Skeletal muscle tissue (tissue), 4 donors: ENCODE measurements around the gene RBM39. TPM values are rescaled to one million over a fixed set of nuclear protein-coding genes. Genes with fewer than 3 reads are reported as not detected.

ENCODE experiments used
- H3K27ac ChIP-seq: one replicate; pipeline ENCODE4 v1.7.0; 2013; ENCODE audit warnings: mild to moderate bottlenecking, low read depth, low read length, inconsistent platforms
- H3K27me3 ChIP-seq, 3 donors: one replicate each; pipeline ENCODE4 v1.7.0; 2013; ENCODE audit warnings: low read length in 3 of 3; ENCODE audit not compliant: control insufficient read depth in 3 of 3, insufficient read depth in 3 of 3
- H3K36me3 ChIP-seq, 3 donors: one replicate each; pipeline ENCODE4 v1.7.0; 2013; ENCODE audit warnings: low read length in 3 of 3; ENCODE audit not compliant: control insufficient read depth in 3 of 3, insufficient read depth in 3 of 3
- H3K4me1 ChIP-seq, 3 donors: one replicate each; pipeline ENCODE4 v1.7.0; 2013; ENCODE audit warnings: low read length in 3 of 3, mild to moderate bottlenecking in 3 of 3; ENCODE audit not compliant: control insufficient read depth in 3 of 3, insufficient read depth in 3 of 3
- H3K4me3 ChIP-seq, 3 donors: one replicate each; pipeline ENCODE4 v1.7.0; 2013; ENCODE audit warnings: low read length in 3 of 3
- H3K9ac ChIP-seq, 3 donors: one replicate each; pipeline ENCODE4 v1.7.0; 2013; ENCODE audit warnings: low read length in 3 of 3, mild to moderate bottlenecking in 3 of 3, moderate library complexity in 2 of 3, low read depth in 1 of 3
- H3K9me3 ChIP-seq, 3 donors: one replicate each; pipeline ENCODE4 v1.7.0; 2013; ENCODE audit warnings: low read length in 3 of 3; ENCODE audit not compliant: control insufficient read depth in 3 of 3
- total RNA-seq: library from RNA; depleted of rRNA; stranded (reverse); fragments of >200 nt; gene quantifications from one replicate; pipeline ENCODE4 v1.2.3, GENCODE V29; 2014
- donor health status: Osteomylitis.

The RBM39 gene
- total RNA-seq, 1 donor from 2014 or later, result 407 TPM

DNA sequence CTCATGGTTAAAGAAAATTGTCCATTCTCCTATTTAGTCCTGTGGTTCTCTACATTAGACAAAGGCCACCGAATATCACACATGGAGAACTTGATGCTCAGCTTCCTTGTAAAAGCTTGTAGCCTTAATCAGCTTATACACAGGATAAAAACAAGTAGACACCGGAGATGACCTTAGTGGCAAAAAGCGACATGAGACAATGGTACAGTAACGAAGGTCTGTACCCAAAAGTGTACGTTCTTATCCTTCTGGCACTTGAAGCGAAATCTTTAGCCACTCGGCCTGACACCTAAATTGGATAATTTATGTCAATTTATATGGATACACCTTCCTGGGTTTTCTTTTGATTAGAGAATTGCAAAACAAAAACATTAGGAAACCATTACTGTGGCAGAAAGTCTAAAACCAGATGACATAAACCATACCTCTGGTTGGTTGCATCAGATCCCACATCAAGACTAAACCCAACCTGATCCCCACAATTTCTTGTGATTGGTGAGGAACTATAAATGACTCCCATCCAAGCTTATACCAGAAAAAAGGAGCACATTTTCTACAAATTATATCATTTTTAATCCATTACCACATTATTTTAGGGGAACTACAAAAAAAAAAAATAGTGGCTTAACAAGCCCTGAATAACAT lies 6.1 kb downstream of the RBM39 start:
- H3K27me3 ChIP-seq, result no peaks in the 10 kb centered on the region
- peaks cover 29 to 55% (median 52%) of the 10 kb centered on the region in 3 donors for H3K4me1 ChIP-seq
- H3K9ac ChIP-seq, result no peak overlapping the region
- H3K9me3 ChIP-seq, result no peaks in the 10 kb centered on the region
- peaks cover 44 to 72% (median 68%) of the 10 kb centered on the region in 3 donors for H3K36me3 ChIP-seq
- H3K4me3 ChIP-seq, result peak overlapping the region in 1 of 3 donors; percentile 19
- no peak overlapping the region for H3K27ac ChIP-seq

DNA sequence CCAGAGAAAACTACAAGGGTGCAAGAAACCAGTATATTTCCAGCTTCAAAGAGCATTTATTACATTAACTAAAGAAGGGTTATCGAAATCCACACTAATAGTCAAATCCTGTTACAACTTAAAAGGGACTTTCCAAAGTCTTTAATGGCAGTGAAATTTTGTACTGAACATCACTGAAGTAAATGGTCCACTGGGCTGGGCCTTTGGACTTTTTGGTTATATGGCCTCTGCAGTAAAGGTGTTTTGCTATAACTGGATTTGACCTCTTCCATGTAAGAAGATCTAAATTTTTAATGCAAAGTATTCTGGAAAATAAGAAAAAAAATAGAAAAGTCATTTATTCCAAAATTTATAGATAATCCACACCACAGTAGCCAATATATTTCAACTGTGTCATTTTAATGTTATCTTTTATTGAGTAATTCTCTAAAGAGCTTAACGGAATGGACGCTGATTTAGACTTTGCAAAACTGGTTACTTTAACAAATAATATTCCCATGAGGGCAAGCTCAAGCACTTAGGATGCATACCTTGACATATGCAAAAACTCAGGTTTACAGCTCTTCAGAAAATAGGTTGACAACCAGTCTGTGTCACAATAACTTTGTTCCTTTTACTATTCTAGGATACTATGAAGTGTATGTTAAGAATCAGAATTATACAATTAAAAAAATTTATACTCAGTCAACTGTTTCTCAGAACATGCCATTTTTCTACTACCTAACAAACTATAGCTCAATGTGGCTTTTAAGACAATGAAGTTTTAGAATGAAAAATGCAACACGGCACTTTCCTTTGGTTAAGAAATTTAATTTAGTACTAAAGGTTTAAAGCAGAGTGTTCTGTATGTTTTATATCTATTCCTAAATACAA lies 7.0 kb downstream of the RBM39 start:
- H3K4me1 ChIP-seq, result peaks cover 25 to 50% (median 47%) of the 10 kb centered on the region in 3 donors
- no peaks in the 10 kb centered on the region for H3K9me3 ChIP-seq
- H3K27ac ChIP-seq, result no peak overlapping the region
- peaks cover 44 to 71% (median 69%) of the 10 kb centered on the region in 3 donors for H3K36me3 ChIP-seq
- H3K9ac ChIP-seq, result no peak overlapping the region
- H3K27me3 ChIP-seq, result no peaks in the 10 kb centered on the region
- no peak overlapping the region for H3K4me3 ChIP-seq

DNA sequence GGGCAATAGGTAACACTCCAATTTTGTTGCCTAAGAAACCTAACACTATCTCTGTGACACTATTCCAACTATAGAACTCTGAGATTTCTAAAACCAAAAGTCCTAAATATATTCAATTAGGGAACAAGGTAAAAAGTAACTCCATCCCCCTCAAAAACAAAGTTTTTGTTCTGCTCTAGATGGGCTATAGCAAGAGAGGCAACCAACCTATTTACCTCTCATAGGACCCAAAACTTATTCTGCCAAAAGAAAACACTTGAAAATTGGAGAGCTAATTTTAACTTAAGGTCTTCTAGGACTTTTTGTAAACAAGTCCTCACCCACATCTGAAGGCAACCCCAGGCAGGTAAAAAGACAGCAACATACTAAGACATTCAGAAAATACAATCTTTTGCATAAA lies 7.7 kb downstream of the RBM39 start:
- H3K4me3 ChIP-seq, result no peak overlapping the region
- H3K4me1 ChIP-seq, result peaks cover 24 to 45% (median 41%) of the 10 kb centered on the region in 3 donors
- no peak overlapping the region for H3K27ac ChIP-seq
- H3K9me3 ChIP-seq, result no peaks in the 10 kb centered on the region
- no peak overlapping the region for H3K9ac ChIP-seq
- H3K36me3 ChIP-seq, result peaks cover 42 to 71% (median 70%) of the 10 kb centered on the region in 3 donors
- no peaks in the 10 kb centered on the region for H3K27me3 ChIP-seq

DNA sequence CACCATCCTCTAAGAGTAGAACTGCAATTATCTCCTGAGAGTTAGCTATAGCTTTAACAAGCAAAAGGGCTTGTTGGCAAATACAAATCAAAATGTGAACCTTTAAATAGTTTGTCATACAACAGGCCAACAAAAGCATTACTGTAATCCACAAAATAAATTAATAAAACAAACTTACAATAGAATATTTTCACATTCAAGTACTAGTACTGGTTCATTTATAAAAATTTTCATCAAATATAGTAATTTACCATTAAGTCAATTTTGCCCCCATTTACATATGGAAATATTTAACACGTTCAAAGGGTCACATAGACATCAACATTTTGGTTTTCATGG lies 9.4 kb downstream of the RBM39 start:
- H3K36me3 ChIP-seq, result peaks cover 44 to 70% (median 69%) of the 10 kb centered on the region in 3 donors
- peaks cover 16 to 35% (median 28%) of the 10 kb centered on the region in 3 donors for H3K4me1 ChIP-seq
- H3K27ac ChIP-seq, result no peak overlapping the region

DNA sequence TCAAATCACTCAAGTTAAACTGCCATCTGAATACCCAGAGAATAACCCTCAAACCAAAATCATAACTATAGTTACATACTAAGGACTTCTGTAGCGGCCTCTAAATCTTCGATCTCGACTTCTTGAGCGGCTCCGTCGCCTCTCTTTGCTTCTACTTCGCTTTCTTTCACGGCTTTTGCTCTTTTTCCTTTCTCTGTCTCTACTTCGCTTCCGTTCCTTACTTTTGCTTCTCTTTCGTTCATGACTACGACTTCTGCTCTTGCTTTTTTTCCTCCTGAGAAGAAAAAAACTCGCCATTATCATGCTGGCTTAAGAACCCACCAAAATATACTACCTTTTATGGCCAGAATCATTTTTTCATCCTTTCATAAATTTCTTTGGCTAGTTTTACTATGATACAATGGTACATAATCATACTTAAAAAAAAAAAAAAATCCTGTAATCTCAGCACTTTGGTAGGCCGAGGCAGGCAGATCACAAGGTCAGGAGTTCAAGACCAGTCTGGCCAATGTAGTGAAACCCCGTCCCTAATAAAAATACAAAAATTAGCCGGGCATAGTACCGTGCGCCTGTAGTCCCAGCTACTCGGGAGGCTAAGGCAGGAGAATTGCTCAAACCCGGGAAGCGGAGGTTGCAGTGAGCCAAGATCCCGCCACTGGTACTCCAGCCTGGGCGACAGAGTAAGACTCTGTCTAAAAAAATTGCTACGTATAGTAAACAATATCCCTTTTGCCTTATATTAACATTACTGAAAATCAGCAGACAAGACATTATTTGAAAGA lies 10.0 kb downstream of the RBM39 start:
- Histone ChIP-seq H3K4me3 (no peak overlapping the region), H3K36me3 (peaks cover 46 to 72% (median 66%) of the 10 kb centered on the region in 3 donors), H3K27me3 (no peaks in the 10 kb centered on the region), H3K9ac (no peak overlapping the region), H3K27ac (no peak overlapping the region), H3K9me3 (no peaks in the 10 kb centered on the region), H3K4me1 (peaks cover 16 to 35% (median 28%) of the 10 kb centered on the region in 3 donors)

More for the DNA sequence above, 9.4 kb downstream of the RBM39 start:
- H3K27me3 ChIP-seq, result no peaks in the 10 kb centered on the region
- H3K9me3 ChIP-seq, result no peaks in the 10 kb centered on the region
- no peak overlapping the region for H3K9ac ChIP-seq
- no peak overlapping the region for H3K4me3 ChIP-seq

DNA sequence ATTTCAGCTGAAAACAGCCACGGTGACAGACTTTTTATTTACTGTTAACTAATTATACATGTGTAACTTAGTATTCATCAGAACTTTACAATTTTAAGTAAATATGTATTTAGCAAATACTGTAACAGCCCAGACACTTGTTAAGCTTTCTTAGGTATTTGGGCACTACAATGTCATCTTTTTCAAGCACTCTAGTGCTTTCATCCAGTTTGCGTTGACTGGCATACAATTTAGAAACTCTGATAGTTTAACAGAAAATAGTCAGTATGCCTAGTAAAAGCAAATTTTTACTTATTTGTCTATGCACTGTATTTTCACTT lies 10.6 kb downstream of the RBM39 start:
- Histone ChIP-seq H3K36me3 (peaks cover 49 to 74% (median 70%) of the 10 kb centered on the region in 3 donors), H3K4me3 (no peak overlapping the region), H3K9ac (no peak overlapping the region), H3K9me3 (no peaks in the 10 kb centered on the region), H3K27me3 (no peaks in the 10 kb centered on the region), H3K4me1 (peaks cover 15 to 33% (median 27%) of the 10 kb centered on the region in 3 donors), H3K27ac (no peak overlapping the region)

DNA sequence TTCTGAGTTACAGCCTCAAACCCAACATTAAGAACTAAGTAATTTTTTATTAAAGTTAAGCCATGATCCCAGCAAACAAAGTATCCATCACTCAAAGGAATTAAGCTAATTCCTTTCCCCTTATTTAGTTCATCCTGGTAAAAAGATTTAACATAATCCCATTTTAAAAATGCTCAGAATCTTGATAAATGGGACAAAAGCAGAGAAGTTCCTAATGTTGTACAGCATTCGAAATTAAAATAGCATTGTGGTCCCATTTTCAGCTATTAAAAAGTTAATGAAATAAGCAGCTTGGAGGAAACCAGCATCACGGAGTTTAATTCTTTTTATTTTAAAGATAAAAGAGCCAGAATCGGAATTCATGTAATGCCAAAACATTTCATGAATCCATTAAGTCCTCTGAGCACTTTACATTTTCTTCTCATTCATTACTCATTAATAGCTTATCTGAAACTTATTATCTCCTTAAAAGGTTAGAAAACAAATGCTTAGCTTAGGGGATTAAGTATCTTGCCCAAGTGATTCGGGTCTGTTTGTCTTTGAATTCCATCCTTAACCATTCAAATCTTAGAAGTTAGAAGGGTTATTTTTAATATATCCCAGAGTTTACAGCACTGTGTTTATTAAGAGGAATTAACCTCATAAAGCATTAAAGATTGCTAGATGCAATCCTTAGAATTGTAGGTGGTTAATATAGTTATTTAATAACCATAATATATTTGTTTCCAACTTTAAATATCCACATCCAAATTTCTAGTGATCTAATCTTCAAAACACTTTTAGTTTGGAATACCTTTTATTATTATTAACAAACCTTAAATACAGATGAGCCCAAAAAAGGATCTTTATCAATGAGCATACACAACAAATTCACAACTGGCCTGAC lies 11.2 kb downstream of the RBM39 start:
- Histone ChIP-seq H3K9ac (no peak overlapping the region), H3K36me3 (peaks cover 55 to 76% (median 70%) of the 10 kb centered on the region in 3 donors), H3K9me3 (no peaks in the 10 kb centered on the region), H3K4me1 (peaks cover 13 to 27% (median 21%) of the 10 kb centered on the region in 3 donors), H3K27ac (no peak overlapping the region), H3K4me3 (no peak overlapping the region), H3K27me3 (no peaks in the 10 kb centered on the region)

DNA sequence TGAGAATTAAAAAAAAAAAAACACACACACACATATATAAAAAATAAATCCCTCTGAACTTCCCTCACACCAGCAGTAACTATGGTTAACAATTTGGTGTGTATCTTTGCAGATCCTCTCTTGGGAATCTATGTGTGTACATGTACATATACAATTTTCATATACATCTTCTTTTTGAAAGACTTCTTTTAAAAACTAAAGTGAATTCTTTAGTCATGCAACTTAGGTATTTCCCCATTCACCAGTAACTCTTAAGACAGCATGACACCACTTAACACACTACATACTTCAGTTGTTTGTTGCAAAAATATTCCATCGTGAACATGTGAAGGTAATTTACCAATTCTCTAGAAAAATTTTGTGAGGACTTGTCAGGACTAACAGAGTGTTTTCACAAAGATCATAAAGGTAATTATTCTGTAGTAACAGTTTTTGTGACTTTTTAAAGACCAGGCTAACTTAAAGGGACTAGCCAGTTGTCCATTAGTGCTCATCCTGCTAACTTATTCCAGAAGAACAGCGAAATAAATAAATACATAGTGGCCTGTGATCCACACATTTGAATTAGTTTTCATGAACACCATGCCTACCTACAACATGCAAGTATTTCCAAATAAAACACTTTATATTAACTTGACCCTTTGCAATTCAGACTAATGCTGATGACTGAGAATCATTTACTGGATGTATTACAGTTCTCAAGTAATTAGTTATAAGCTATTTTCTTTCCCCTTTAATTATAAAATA lies 12.1 kb downstream of the RBM39 start:
- no peak overlapping the region for H3K9ac ChIP-seq
- H3K9me3 ChIP-seq, result no peaks in the 10 kb centered on the region
- H3K27me3 ChIP-seq, result no peaks in the 10 kb centered on the region
- H3K4me3 ChIP-seq, result no peak overlapping the region
- H3K4me1 ChIP-seq, result peaks cover 11 to 22% (median 17%) of the 10 kb centered on the region in 3 donors
- H3K36me3 ChIP-seq, result peaks cover 62 to 76% (median 71%) of the 10 kb centered on the region in 3 donors
- no peak overlapping the region for H3K27ac ChIP-seq
